ENCODE measurements around the gene SLC39A8. TPM values are rescaled to one million over a fixed set of nuclear protein-coding genes. Genes with fewer than 3 reads are reported as not detected.
"Not testable (repeated sequence)": the region's sequence is repeated elsewhere in the genome, so short reads cannot be mapped to it uniquely, and the experiment has no call there.

Gene SLC39A8
- total and polyA plus RNA-seq, 4 donors: 14.6 to 50.5 (median 22.6) TPM

GRCh38 chr4:102244878-102245535 is 100.3 kb downstream of the SLC39A8 start:
- H3K27me3 ChIP-seq (ENCODE audit: control insufficient read depth in 4 of 4, insufficient read depth in 4 of 4, low read length in 3 of 4): no peaks in the 10 kb centered on the region
- no peaks in the 10 kb centered on the region for H3K9me3 ChIP-seq (ENCODE audit: control insufficient read depth in 4 of 4, low read length in 3 of 4)
- no peak for DNase-seq (ENCODE audit: low spot score)
- 77% methylated on average over 23 of the region's 23 CpGs for WGBS
- no peak for TF ChIP-seq TAF1 (conservative IDR thresholded peaks at IDR 0.05)
- TF ChIP-seq RXRA (IDR thresholded peaks at IDR 0.05): no peak
- H3K4me1 ChIP-seq (ENCODE audit: control insufficient read depth in 4 of 4, insufficient read depth in 4 of 4, low read length in 3 of 4): no peaks in the 10 kb centered on the region
- no peak overlapping the region for H3K9ac ChIP-seq (ENCODE audit: low read depth in 1 of 2, low read length in 2 of 2)
- H3K4me3 ChIP-seq (ENCODE audit: low read depth in 1 of 3, low read length in 3 of 3): no peak overlapping the region
- no peaks in the 10 kb centered on the region for H3K36me3 ChIP-seq (ENCODE audit: control insufficient read depth in 4 of 4, insufficient read depth in 3 of 4, low read depth in 1 of 4, low read length in 3 of 4)
- H3K27ac ChIP-seq (ENCODE audit: low read depth in 1 of 2, low read length in 2 of 2): no peak overlapping the region

- not testable (repeated sequence) for H3K27me3 ChIP-seq (ENCODE audit: control insufficient read depth in 4 of 4, insufficient read depth in 4 of 4, low read length in 3 of 4); DNase-seq (ENCODE audit: low spot score); H3K9ac ChIP-seq (ENCODE audit: low read depth in 1 of 2, low read length in 2 of 2); H3K4me3 ChIP-seq (ENCODE audit: low read depth in 1 of 3, low read length in 3 of 3); H3K36me3 ChIP-seq (ENCODE audit: control insufficient read depth in 4 of 4, insufficient read depth in 3 of 4, low read depth in 1 of 4, low read length in 3 of 4); H3K27ac ChIP-seq (ENCODE audit: low read depth in 1 of 2, low read length in 2 of 2); H3K9me3 ChIP-seq (ENCODE audit: control insufficient read depth in 4 of 4, low read length in 3 of 4); H3K4me1 ChIP-seq (ENCODE audit: control insufficient read depth in 4 of 4, insufficient read depth in 4 of 4, low read length in 3 of 4)
- WGBS: 63% methylated on average over 5 of the region's 5 CpGs
These were observed 102.0 kb downstream of the SLC39A8 start for GRCh38 chr4:102243296-102243695.

GRCh38 chr4:102234243-102234838 is 110.9 kb downstream of the SLC39A8 start:
- Histone ChIP-seq H3K4me1 (ENCODE audit: control insufficient read depth in 4 of 4, insufficient read depth in 4 of 4, low read length in 3 of 4) (no peaks in the 10 kb centered on the region), H3K9ac (ENCODE audit: low read depth in 1 of 2, low read length in 2 of 2) (no peak overlapping the region), H3K36me3 (ENCODE audit: control insufficient read depth in 4 of 4, insufficient read depth in 3 of 4, low read depth in 1 of 4, low read length in 3 of 4) (no peaks in the 10 kb centered on the region), H3K27me3 (ENCODE audit: control insufficient read depth in 4 of 4, insufficient read depth in 4 of 4, low read length in 3 of 4) (no peaks in the 10 kb centered on the region), H3K9me3 (ENCODE audit: control insufficient read depth in 4 of 4, low read length in 3 of 4) (no peaks in the 10 kb centered on the region), H3K4me3 (ENCODE audit: low read depth in 1 of 3, low read length in 3 of 3) (no peak overlapping the region), H3K27ac (ENCODE audit: low read depth in 1 of 2, low read length in 2 of 2) (no peak overlapping the region)
- TF ChIP-seq CTCF (IDR thresholded peaks at IDR 0.05; ENCODE audit: low read depth, low read length, missing input control) (no peak), FOXA1 (IDR thresholded peaks at IDR 0.05) (no peak), HNF4G (IDR thresholded peaks at IDR 0.05) (no peak), RAD21 (IDR thresholded peaks at IDR 0.05) (no peak), SP1 (IDR thresholded peaks at IDR 0.05) (no peak), NR2F2 (IDR thresholded peaks at IDR 0.05) (no peak), REST (IDR thresholded peaks at IDR 0.05) (no peak), GABPA (IDR thresholded peaks at IDR 0.05 in 1 of 2, conservative IDR thresholded peaks at IDR 0.05 in 1 of 2) (no peak), TAF1 (conservative IDR thresholded peaks at IDR 0.05) (no peak), FOXA2 (IDR thresholded peaks at IDR 0.05) (no peak), HNF4A (conservative IDR thresholded peaks at IDR 0.05) (no peak), EGR1 (IDR thresholded peaks at IDR 0.05; ENCODE audit: low read depth in 2 of 2) (no peak), JUND (IDR thresholded peaks at IDR 0.05) (no peak), MAX (IDR thresholded peaks at IDR 0.05) (no peak), RXRA (IDR thresholded peaks at IDR 0.05) (no peak)
- 90% methylated on average over 15 of the region's 15 CpGs for WGBS
- DNase-seq (ENCODE audit: low spot score): no peak
